Measurements from ENCODE around the gene RTBDN. TPM values are rescaled to one million over a fixed set of nuclear protein-coding genes. Genes with fewer than 3 reads are reported as not detected.

RTBDN gene
- total and polyA plus RNA-seq, 10 of the 15 experiments (the other 5 are each of a cell fraction or from before 2014, with no cell fraction given): 0.45 TPM; not detected in 9

DNA sequence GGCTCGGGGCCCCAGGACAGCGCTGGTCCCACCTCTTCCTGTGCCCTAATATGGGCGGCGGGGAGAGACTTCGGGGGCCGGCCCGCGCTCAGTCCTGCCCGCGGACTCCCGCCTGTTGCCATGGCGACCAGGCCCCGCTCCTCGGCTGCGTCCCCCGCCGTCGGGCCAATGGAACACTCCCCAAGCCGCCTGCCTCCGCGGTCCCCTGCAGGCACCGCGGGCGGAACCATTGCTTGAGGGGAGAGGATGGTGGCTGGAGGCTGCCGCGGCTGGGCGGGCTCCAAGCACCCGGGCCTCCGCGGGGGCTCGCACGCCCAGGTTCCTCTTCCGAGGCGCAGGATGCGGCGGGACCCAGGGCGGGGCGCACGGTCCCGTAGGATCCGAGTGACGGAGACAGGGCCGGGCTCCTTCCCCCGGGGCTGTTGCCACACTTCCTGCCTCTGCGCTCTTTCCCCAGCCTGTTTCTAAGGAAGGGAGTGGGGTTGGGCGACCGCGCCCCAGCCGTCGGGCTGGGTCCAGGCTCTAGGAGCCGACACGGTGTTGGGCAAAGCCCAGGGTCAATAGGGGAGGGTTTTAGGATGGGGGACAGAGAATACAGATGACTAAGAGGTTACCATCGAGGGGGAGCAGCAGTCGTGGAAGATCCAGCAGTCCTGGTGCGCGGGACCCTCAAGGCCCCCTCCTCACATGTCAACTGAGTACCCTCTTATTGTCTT is 44.3 kb downstream of the RTBDN start:
- ChIA-PET CTCF (interaction anchor here (1.4 to 11.1 kb wide), 3 partner anchors 12 to 24 kb away, joined by 8 to 537 read pairs (median 44); partner anchors contain the start of gene HOOK2), SMC1A (ENCODE audit: uncharacterized antibody, unreplicated experiment) (interaction anchor here (1.4 to 11.5 kb wide), 3 partner anchors 10 to 30 kb away, joined by 4 to 240 read pairs (median 28); no protein-coding TSS in a partner anchor), RAD21 (ENCODE audit: unreplicated experiment) (interaction anchor here (1.8 to 11.4 kb wide), 3 partner anchors 8 to 13 kb away, joined by 13 to 303 read pairs (median 49); partner anchors contain the start of gene HOOK2), POLR2A (interaction anchor here (0.6 to 8.2 kb wide), 4 partner anchors 9 to 53 kb away, joined by 3 to 303 read pairs (median 38); partner anchors contain the start of genes GET3 and HOOK2)
- BruUV-seq (replicated peaks): no TSS peak
- H3K9ac ChIP-seq (ENCODE audit: control insufficient read depth, insufficient read depth, low read length): peak overlapping the region; percentile 97
- H3K9me3 ChIP-seq (replicated peaks; ENCODE audit: control insufficient read depth, insufficient read depth, low read length): no peaks in the 10 kb centered on the region; the same call in 2 of the 3 replicates
- H3K27me3 ChIP-seq (replicated peaks in 1 of 2; ENCODE audit: control insufficient read depth in 2 of 2, insufficient read depth in 2 of 2, low read length in 1 of 2): no peaks in the 10 kb centered on the region
- peak overlapping the region; percentile 46; the same call in 1 of the 2 replicates for H2AFZ ChIP-seq (ENCODE audit: control insufficient read depth, low read depth, low read length)
- H3K4me3 ChIP-seq: peak overlapping the region; percentile 87
- no peaks in the 10 kb centered on the region for H4K20me1 ChIP-seq (ENCODE audit: control insufficient read depth, insufficient read depth)
- DNase-seq (ENCODE audit: low read depth, low spot score) (peak; percentile 86), FAIRE-seq (peak; percentile 18), ATAC-seq (peak; percentile 53)
- peaks cover 42% of the 10 kb centered on the region for H3K79me2 ChIP-seq (ENCODE audit: control insufficient read depth, insufficient read depth, low read length)
- peaks cover 47% of the 10 kb centered on the region for H3K4me1 ChIP-seq (ENCODE audit: control insufficient read depth, insufficient read depth, low read length)
- H3K36me3 ChIP-seq (ENCODE audit: control insufficient read depth in 2 of 2, insufficient read depth in 2 of 2, low read length in 1 of 2): no peaks in the 10 kb centered on the region
- peak overlapping the region; percentile 99 for H3K27ac ChIP-seq (ENCODE audit: control insufficient read depth, insufficient read depth)
- under 1% methylated on average over 56 of the region's 56 CpGs for WGBS (ENCODE audit: insufficient coverage, insufficient replicate concordance, low lambda C conversion rate, missing lambda C conversion rate)
- in situ Hi-C loops (cut with MboI) (no loop called here), intact Hi-C loops (cut with micrococcal nuclease; ENCODE audit: unreplicated experiment) (loop anchor here (5.0 to 10.0 kb wide), 2 partner anchors 147 to 1695 kb away; partner anchors contain the start of gene CALR)
- peak overlapping the region; percentile 97 for H3K4me2 ChIP-seq (ENCODE audit: control insufficient read depth, insufficient read depth)
- TF ChIP-seq JUND (IDR thresholded peaks at IDR 0.05; ENCODE audit: low read depth, low read length) (peak; percentile 99), MEF2B (IDR thresholded peaks at IDR 0.05; ENCODE audit: partially characterized antibody, poor library complexity, severe bottlenecking) (peak; percentile 77), BHLHE40 (IDR thresholded peaks at IDR 0.05; ENCODE audit: borderline replicate concordance in 1 of 2, low read depth in 2 of 2, low read length in 1 of 2) (peak; percentile 97 to 98), FOS (IDR thresholded peaks at IDR 0.05; ENCODE audit: borderline replicate concordance, extremely low read depth, insufficient read length) (no peak), SREBF1 (IDR thresholded peaks at IDR 0.05; ENCODE audit: low read length) (peak; percentile 96), GABPA (IDR thresholded peaks at IDR 0.05; ENCODE audit: low read depth) (no peak), ZNF207 (IDR thresholded peaks at IDR 0.05; ENCODE audit: borderline replicate concordance) (peak; percentile 96; the same call in 1 of the 2 replicates), ZNF384 (IDR thresholded peaks at IDR 0.05; ENCODE audit: borderline replicate concordance, low read depth, low read length) (0 out of 2 replicates have a peak, but pooled peaks have one; percentile 18), POLR2AphosphoS2 (IDR thresholded peaks at IDR 0.05; ENCODE audit: low read depth, low read length) (no peak; the same call in 1 of the 2 replicates), RFX5 (IDR thresholded peaks at IDR 0.05; ENCODE audit: low read depth, low read length) (peak; percentile 73)
- TF ChIP-seq, protein P1, sequence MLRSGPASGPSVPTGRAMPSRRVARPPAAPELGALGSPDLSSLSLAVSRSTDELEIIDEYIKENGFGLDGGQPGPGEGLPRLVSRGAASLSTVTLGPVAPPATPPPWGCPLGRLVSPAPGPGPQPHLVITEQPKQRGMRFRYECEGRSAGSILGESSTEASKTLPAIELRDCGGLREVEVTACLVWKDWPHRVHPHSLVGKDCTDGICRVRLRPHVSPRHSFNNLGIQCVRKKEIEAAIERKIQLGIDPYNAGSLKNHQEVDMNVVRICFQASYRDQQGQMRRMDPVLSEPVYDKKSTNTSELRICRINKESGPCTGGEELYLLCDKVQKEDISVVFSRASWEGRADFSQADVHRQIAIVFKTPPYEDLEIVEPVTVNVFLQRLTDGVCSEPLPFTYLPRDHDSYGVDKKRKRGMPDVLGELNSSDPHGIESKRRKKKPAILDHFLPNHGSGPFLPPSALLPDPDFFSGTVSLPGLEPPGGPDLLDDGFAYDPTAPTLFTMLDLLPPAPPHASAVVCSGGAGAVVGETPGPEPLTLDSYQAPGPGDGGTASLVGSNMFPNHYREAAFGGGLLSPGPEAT (IDR thresholded peaks at IDR 0.05; ENCODE audit: low read depth): peak; percentile 87
- TF ChIP-seq, protein P2, sequence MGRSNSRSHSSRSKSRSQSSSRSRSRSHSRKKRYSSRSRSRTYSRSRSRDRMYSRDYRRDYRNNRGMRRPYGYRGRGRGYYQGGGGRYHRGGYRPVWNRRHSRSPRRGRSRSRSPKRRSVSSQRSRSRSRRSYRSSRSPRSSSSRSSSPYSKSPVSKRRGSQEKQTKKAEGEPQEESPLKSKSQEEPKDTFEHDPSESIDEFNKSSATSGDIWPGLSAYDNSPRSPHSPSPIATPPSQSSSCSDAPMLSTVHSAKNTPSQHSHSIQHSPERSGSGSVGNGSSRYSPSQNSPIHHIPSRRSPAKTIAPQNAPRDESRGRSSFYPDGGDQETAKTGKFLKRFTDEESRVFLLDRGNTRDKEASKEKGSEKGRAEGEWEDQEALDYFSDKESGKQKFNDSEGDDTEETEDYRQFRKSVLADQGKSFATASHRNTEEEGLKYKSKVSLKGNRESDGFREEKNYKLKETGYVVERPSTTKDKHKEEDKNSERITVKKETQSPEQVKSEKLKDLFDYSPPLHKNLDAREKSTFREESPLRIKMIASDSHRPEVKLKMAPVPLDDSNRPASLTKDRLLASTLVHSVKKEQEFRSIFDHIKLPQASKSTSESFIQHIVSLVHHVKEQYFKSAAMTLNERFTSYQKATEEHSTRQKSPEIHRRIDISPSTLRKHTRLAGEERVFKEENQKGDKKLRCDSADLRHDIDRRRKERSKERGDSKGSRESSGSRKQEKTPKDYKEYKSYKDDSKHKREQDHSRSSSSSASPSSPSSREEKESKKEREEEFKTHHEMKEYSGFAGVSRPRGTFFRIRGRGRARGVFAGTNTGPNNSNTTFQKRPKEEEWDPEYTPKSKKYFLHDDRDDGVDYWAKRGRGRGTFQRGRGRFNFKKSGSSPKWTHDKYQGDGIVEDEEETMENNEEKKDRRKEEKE (IDR thresholded peaks at IDR 0.05): peak; percentile 92
- TF ChIP-seq, protein P3, sequence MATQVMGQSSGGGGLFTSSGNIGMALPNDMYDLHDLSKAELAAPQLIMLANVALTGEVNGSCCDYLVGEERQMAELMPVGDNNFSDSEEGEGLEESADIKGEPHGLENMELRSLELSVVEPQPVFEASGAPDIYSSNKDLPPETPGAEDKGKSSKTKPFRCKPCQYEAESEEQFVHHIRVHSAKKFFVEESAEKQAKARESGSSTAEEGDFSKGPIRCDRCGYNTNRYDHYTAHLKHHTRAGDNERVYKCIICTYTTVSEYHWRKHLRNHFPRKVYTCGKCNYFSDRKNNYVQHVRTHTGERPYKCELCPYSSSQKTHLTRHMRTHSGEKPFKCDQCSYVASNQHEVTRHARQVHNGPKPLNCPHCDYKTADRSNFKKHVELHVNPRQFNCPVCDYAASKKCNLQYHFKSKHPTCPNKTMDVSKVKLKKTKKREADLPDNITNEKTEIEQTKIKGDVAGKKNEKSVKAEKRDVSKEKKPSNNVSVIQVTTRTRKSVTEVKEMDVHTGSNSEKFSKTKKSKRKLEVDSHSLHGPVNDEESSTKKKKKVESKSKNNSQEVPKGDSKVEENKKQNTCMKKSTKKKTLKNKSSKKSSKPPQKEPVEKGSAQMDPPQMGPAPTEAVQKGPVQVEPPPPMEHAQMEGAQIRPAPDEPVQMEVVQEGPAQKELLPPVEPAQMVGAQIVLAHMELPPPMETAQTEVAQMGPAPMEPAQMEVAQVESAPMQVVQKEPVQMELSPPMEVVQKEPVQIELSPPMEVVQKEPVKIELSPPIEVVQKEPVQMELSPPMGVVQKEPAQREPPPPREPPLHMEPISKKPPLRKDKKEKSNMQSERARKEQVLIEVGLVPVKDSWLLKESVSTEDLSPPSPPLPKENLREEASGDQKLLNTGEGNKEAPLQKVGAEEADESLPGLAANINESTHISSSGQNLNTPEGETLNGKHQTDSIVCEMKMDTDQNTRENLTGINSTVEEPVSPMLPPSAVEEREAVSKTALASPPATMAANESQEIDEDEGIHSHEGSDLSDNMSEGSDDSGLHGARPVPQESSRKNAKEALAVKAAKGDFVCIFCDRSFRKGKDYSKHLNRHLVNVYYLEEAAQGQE (IDR thresholded peaks at IDR 0.05; ENCODE audit: low read depth, low read length): no peak
